ENCODE results near the gene AHCYL2. TPM values are rescaled to one million over a fixed set of nuclear protein-coding genes. Genes with fewer than 3 reads are reported as not detected.

AHCYL2 gene
- total RNA-seq, 1 donor from 2014 or later: 91.0 TPM

DNA sequence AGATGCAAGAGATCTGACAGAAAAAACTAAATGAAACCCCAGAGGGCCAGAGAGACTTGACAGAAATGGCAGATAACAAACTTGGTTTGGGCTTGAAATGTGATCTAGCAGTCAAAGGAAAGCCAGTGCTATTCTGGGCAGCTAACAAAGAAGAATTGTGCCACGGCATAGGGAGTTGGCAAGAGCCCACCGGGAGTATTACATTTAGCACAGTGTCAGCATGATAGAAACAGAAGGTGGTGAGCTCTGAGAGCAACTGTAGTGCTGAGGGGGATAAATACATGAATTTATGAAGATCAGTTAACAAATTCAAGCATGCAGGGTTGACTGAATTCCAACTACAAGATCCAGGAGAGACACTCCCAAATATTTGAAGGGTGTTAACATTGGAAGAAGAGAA is 91.1 kb downstream of the AHCYL2 start:
- intact Hi-C loops (cut with DNase I): no loop called here
- TF ChIP-seq, protein P1, sequence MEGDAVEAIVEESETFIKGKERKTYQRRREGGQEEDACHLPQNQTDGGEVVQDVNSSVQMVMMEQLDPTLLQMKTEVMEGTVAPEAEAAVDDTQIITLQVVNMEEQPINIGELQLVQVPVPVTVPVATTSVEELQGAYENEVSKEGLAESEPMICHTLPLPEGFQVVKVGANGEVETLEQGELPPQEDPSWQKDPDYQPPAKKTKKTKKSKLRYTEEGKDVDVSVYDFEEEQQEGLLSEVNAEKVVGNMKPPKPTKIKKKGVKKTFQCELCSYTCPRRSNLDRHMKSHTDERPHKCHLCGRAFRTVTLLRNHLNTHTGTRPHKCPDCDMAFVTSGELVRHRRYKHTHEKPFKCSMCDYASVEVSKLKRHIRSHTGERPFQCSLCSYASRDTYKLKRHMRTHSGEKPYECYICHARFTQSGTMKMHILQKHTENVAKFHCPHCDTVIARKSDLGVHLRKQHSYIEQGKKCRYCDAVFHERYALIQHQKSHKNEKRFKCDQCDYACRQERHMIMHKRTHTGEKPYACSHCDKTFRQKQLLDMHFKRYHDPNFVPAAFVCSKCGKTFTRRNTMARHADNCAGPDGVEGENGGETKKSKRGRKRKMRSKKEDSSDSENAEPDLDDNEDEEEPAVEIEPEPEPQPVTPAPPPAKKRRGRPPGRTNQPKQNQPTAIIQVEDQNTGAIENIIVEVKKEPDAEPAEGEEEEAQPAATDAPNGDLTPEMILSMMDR (IDR thresholded peaks at IDR 0.05): no peak
- DNase-seq (no peak), ATAC-seq (no peak)
- no peaks in the 10 kb centered on the region for H3K4me1 ChIP-seq
- no peaks in the 10 kb centered on the region for H3K9me3 ChIP-seq
- H3K4me3 ChIP-seq: no peak overlapping the region
- H3K27ac ChIP-seq: no peak overlapping the region
- H3K36me3 ChIP-seq: no peaks in the 10 kb centered on the region
- H3K27me3 ChIP-seq (ENCODE audit: low read depth): no peaks in the 10 kb centered on the region

DNA sequence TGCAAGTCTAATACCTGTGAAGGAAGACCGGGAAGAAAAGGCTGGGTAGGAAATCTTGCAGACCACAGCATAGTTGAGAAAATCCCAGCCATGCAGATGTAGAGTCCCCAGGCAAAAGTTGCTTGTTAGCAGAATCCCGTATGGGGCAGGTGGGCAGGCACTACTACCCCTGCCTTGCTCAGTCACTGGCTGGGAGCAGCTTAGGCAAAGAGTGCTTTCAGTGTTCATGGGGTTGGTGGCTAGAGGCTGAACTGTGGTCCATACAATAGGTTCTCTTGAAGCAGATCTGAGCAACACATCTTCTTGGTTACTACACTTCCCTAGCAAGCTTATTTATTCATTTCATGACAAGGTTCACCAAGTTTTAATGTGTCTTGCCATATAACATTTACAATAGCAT is 92.6 kb downstream of the AHCYL2 start:
- intact Hi-C loops (cut with DNase I): no loop called here
- Histone ChIP-seq H3K27ac (no peak overlapping the region), H3K4me1 (no peaks in the 10 kb centered on the region), H3K4me3 (no peak overlapping the region), H3K27me3 (ENCODE audit: low read depth) (no peaks in the 10 kb centered on the region), H3K36me3 (no peaks in the 10 kb centered on the region), H3K9me3 (no peaks in the 10 kb centered on the region)
- DNase-seq (no peak), ATAC-seq (no peak)
- TF ChIP-seq, protein P1 (IDR thresholded peaks at IDR 0.05): no peak

DNA sequence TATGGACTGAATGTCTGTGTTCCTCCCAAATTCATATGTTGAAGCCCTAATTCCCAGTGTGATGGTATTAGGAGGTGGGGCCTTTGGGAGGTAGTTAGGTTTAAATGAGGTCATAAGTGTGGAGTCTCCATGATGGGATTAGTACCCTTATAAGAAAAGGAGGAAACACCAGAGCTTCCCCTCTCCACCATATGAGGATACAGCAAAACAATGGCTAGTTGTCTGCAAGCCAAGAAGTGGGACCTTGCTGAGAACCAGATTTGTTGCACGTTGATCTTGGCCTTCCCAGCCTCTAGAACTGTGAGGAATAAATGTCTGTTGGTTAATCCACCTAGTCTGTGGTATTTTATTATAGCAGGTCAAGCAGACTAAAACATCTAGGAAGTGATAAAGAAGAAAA is 102.2 kb downstream of the AHCYL2 start:
- intact Hi-C loops (cut with DNase I): no loop called here
- no peak overlapping the region for H3K27ac ChIP-seq
- ATAC-seq: no peak
- TF ChIP-seq, protein P1 (IDR thresholded peaks at IDR 0.05): no peak
- no peaks in the 10 kb centered on the region for H3K4me1 ChIP-seq
- H3K9me3 ChIP-seq: peaks cover 23% of the 10 kb centered on the region
- H3K36me3 ChIP-seq: no peaks in the 10 kb centered on the region
- DNase-seq: no peak
- H3K4me3 ChIP-seq: no peak overlapping the region
- H3K27me3 ChIP-seq (ENCODE audit: low read depth): no peaks in the 10 kb centered on the region

DNA sequence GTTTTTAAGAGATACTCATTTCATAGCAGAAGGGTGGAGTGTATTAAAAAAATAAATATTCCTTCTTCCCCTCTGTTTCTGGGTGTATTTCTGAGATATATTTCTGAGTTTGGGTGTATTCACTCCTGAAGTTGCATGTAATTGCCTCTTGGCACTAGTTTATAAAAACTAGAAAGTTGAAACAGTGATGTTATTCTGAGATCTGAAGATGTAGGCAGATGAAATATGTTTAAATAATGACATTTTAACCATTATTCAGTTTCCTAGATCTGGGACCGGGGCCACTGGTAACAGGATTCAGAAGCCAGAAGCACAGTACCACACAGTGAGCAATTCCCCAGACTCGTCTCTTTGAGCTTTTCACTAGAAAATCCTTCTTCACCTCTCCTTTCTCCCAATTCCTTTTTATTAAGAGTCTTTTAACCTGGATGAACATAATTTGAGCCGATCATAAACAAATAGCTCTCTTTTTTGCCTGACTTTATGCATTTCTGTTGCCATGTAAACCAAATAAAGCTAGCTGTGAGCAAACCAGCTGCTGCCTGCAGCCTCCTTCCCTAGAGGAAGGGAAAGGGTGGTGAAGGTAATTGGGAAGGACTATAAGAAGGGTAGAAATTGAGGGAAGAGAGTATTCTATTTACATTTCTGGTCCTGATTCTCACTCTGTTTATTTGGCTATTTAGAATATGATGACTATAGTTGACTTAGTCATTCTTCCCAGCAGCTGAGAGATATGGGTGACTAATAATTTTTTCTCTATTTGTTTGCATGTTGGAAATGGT is 107.6 kb downstream of the AHCYL2 start:
- intact Hi-C loops (cut with DNase I): no loop called here
- DNase-seq (no peak), ATAC-seq (no peak)
- Histone ChIP-seq H3K36me3 (no peaks in the 10 kb centered on the region), H3K4me1 (no peaks in the 10 kb centered on the region), H3K4me3 (no peak overlapping the region), H3K27me3 (ENCODE audit: low read depth) (no peaks in the 10 kb centered on the region), H3K9me3 (no peaks in the 10 kb centered on the region), H3K27ac (no peak overlapping the region)
- TF ChIP-seq, protein P1 (IDR thresholded peaks at IDR 0.05): no peak

DNA sequence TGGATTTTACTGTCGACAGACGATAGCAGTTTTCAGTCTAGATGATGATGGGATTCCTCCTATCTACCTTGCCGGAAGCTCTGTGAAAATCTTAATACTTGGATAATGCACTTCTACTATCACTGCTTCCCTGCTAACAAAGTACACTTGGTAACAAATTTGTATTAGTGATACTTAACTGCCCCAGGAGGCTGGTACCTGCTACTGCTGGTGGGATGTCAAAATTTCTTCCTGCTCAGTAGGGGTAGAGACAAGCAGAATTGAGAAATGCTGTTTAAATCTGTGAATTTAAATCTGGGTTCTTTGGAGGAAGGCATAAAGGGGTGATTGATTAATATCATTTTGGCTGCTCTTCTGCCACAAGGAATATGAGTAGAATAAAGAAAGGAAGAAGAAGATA is 109.6 kb downstream of the AHCYL2 start:
- no peak for ATAC-seq

More for the DNA sequence above, 109.6 kb downstream of the AHCYL2 start:
- no peak overlapping the region for H3K27ac ChIP-seq
- H3K4me1 ChIP-seq: no peaks in the 10 kb centered on the region
- intact Hi-C loops (cut with DNase I): no loop called here
- no peaks in the 10 kb centered on the region for H3K36me3 ChIP-seq
- no peak for DNase-seq
- no peaks in the 10 kb centered on the region for H3K9me3 ChIP-seq
- no peak overlapping the region for H3K4me3 ChIP-seq
- TF ChIP-seq, protein P1 (IDR thresholded peaks at IDR 0.05): no peak
- H3K27me3 ChIP-seq (ENCODE audit: low read depth): no peaks in the 10 kb centered on the region
